Gastrocnemius medialis (tissue), 4 donors: Measurements from ENCODE around the gene TPCN1.
"Not testable (repeated sequence)": the region's sequence is repeated elsewhere in the genome, so short reads cannot be mapped to it uniquely, and the experiment has no call there.

Experiments used
- CTCF ChIP-seq, 5 experiments: fragments of 450-650 bp in 3 of 5; fragments of 200-600 bp in 2 of 5; sonication (generic) in 2 of 5; IDR thresholded peaks in 4 of 5; conservative IDR thresholded peaks in 1 of 5; 1 replicate in 4 of 5; 2 replicates in 1 of 5; pipeline ENCODE4 v1.5.1; 2016 to 2019; ENCODE audit warnings: antibody characterized with exemption in 5 of 5, mild to moderate bottlenecking in 3 of 5, moderate library complexity in 3 of 5
- POLR2A ChIP-seq, 2 donors: fragments of 450-650 bp; IDR thresholded peaks; one replicate each; pipeline ENCODE4 v1.6.1; 2017; ENCODE audit warnings: antibody characterized with exemption in 2 of 2, mild to moderate bottlenecking in 2 of 2, moderate library complexity in 2 of 2

- not testable (repeated sequence) for TF ChIP-seq POLR2A (IDR thresholded peaks at IDR 0.05); CTCF (IDR thresholded peaks at IDR 0.05 in 4 of 5, conservative IDR thresholded peaks at IDR 0.05 in 1 of 5)
Observed at GRCh38 chr12:113206802-113207201, 14.5 kb upstream of the TPCN1 start.
